HG03457 (cell line): Measurements from ENCODE around the gene ZDHHC7.

ENCODE experiments used
- ATAC-seq: cut with Tn5 transposase; IDR thresholded peaks from one replicate; pipeline ENCODE4 v1.9.1; 2021; ENCODE audit warnings: moderate number of reproducible peaks; ENCODE audit not compliant: unreplicated experiment

ZDHHC7 gene

GRCh38 chr16:84925092-84925772, 86.1 kb downstream of the ZDHHC7 start:
- ATAC-seq = no peak

- no peak for ATAC-seq
Measured at GRCh38 chr16:84924331-84925091, 86.8 kb downstream of the ZDHHC7 start.
